Renal pelvis (tissue), 3 donors: ENCODE measurements around the gene LSG1. TPM values are rescaled to one million over a fixed set of nuclear protein-coding genes. Genes with fewer than 3 reads are reported as not detected.

Source experiments
- polyA plus RNA-seq, 3 donors: library from polyadenylated mRNA; unstranded; fragments of 120-200 nt; gene quantifications; one replicate each; pipeline ENCODE4 v1.2.1, GENCODE V29; 2013; ENCODE audit not compliant: insufficient read length in 3 of 3

LSG1 gene
- polyA plus RNA-seq, 3 donors, result 30.4 to 51.1 (median 44.0) TPM

Other genes with a start within 250 kb of the LSG1 start
- 100 to 1,000 TPM in 2 of 3 donors, 10 to 100 TPM in 1; 86.7 to 123 (median 114) TPM for gene ATP13A3, start 185.2 kb downstream of the LSG1 start, polyA plus RNA-seq
- 10 to 100 TPM; 16.8 to 24.6 (median 20.2) TPM for gene TMEM44, start 38.8 kb downstream of the LSG1 start, polyA plus RNA-seq
- 1 to 10 TPM; 5.0 to 9.3 (median 7.3) TPM for gene FAM43A, start 13.7 kb upstream of the LSG1 start, polyA plus RNA-seq